HEK293 (cell line): ENCODE results near the gene MOGAT3.

Experiments used
- FEZF1 ChIP-seq: fragments of 450-650 bp; formaldehyde crosslinking; IDR thresholded peaks from 2 replicates; pipeline ENCODE4 v1.5.1; 2016; ENCODE audit warnings: missing biosample characterization, missing genetic modification characterization
- KLF1 ChIP-seq: fragments of 450-650 bp; formaldehyde crosslinking; IDR thresholded peaks from 2 replicates; pipeline ENCODE4 v1.5.1; 2016; ENCODE audit warnings: missing biosample characterization, missing genetic modification characterization
- KLF17 ChIP-seq: fragments of 450-650 bp; formaldehyde crosslinking; IDR thresholded peaks from 2 replicates; pipeline ENCODE4 v1.5.1; 2016; ENCODE audit warnings: missing biosample characterization, missing genetic modification characterization
- KLF7 ChIP-seq: fragments of 450-650 bp; formaldehyde crosslinking; IDR thresholded peaks from 2 replicates; pipeline ENCODE4 v1.5.1; 2016; ENCODE audit warnings: missing biosample characterization, missing genetic modification characterization, borderline replicate concordance
- TCF7L2 ChIP-seq: IDR thresholded peaks from 2 replicates; pipeline ENCODE4 v1.6.1; 2011; ENCODE audit warnings: low read depth, mild to moderate bottlenecking, inconsistent platforms, low read length, moderate library complexity, borderline replicate concordance
- YY1 ChIP-seq: fragments of 450-650 bp; formaldehyde crosslinking; IDR thresholded peaks from 2 replicates; pipeline ENCODE4 v1.5.1; 2018; ENCODE audit warnings: missing biosample characterization, missing genetic modification characterization
- ZBTB10 ChIP-seq: fragments of 450-650 bp; formaldehyde crosslinking; IDR thresholded peaks from 2 replicates; pipeline ENCODE4 v1.5.1; 2016; ENCODE audit warnings: missing biosample characterization, missing genetic modification characterization
- ZBTB11 ChIP-seq: fragments of 450-650 bp; formaldehyde crosslinking; conservative IDR thresholded peaks from 2 replicates; pipeline ENCODE4 v1.5.1; 2016; ENCODE audit warnings: low read depth, missing biosample characterization, missing genetic modification characterization
- ZBTB7A ChIP-seq: fragments of 450-650 bp; formaldehyde crosslinking; IDR thresholded peaks from 2 replicates; pipeline ENCODE4 v1.5.1; 2016; ENCODE audit warnings: low read depth, missing biosample characterization, missing genetic modification characterization
- ZNF138 ChIP-seq: fragments of 450-650 bp; formaldehyde crosslinking; IDR thresholded peaks from 2 replicates; pipeline ENCODE4 v1.5.1; 2016; ENCODE audit warnings: missing biosample characterization, missing genetic modification characterization, borderline replicate concordance
- ZNF155 ChIP-seq: fragments of 450-650 bp; formaldehyde crosslinking; IDR thresholded peaks from 2 replicates; pipeline ENCODE4 v1.5.1; 2016; ENCODE audit warnings: missing biosample characterization, missing genetic modification characterization
- ZNF266 ChIP-seq: fragments of 450-650 bp; formaldehyde crosslinking; IDR thresholded peaks from 2 replicates; pipeline ENCODE4 v1.5.1; 2016; ENCODE audit warnings: missing biosample characterization, missing genetic modification characterization, low read depth
- ZNF274 ChIP-seq, 2 experiments: fragments of 200-500 bp in 1 of 2; fragments of 450-650 bp in 1 of 2; sonication (Bioruptor generic) in 1 of 2; formaldehyde crosslinking in 1 of 2; IDR thresholded peaks; 2 replicates each; pipeline versions ENCODE4 v1.5.1 to v1.6.1; 2014 to 2016; ENCODE audit warnings: borderline replicate concordance in 1 of 2, inconsistent platforms in 1 of 2, low read length in 1 of 2, missing biosample characterization in 1 of 2, missing genetic modification characterization in 1 of 2
- ZNF350 ChIP-seq: fragments of 450-650 bp; formaldehyde crosslinking; IDR thresholded peaks from 2 replicates; pipeline ENCODE4 v1.5.0; 2017; ENCODE audit warnings: missing biosample characterization, mild to moderate bottlenecking, missing genetic modification characterization
- ZNF423 ChIP-seq: fragments of 450-650 bp; formaldehyde crosslinking; IDR thresholded peaks from 2 replicates; pipeline ENCODE4 v1.5.1; 2016; ENCODE audit warnings: missing biosample characterization, missing genetic modification characterization
- ZNF529 ChIP-seq: fragments of 450-650 bp; formaldehyde crosslinking; IDR thresholded peaks from 2 replicates; pipeline ENCODE4 v1.5.1; 2017; ENCODE audit warnings: missing genetic modification characterization, missing biosample characterization; ENCODE audit not compliant: insufficient replicate concordance
- ZNF561 ChIP-seq: fragments of 450-650 bp; IDR thresholded peaks from 2 replicates; pipeline ENCODE4 v1.5.1; 2018; ENCODE audit warnings: missing biosample characterization, missing genetic modification characterization, borderline replicate concordance
- ZNF600 ChIP-seq: fragments of 450-650 bp; formaldehyde crosslinking; IDR thresholded peaks from 2 replicates; pipeline ENCODE4 v1.5.1; 2016; ENCODE audit warnings: missing biosample characterization, missing genetic modification characterization
- ZNF639 ChIP-seq: fragments of 450-650 bp; formaldehyde crosslinking; IDR thresholded peaks from 2 replicates; pipeline ENCODE4 v1.5.1; 2016; ENCODE audit warnings: missing biosample characterization, missing genetic modification characterization
- ZNF664 ChIP-seq: fragments of 450-650 bp; formaldehyde crosslinking; IDR thresholded peaks from 2 replicates; pipeline ENCODE4 v1.5.1; 2016; ENCODE audit warnings: missing biosample characterization, missing genetic modification characterization
- ZNF768 ChIP-seq: fragments of 450-650 bp; formaldehyde crosslinking; IDR thresholded peaks from 2 replicates; pipeline ENCODE4 v1.5.1; 2018; ENCODE audit warnings: missing biosample characterization, mild to moderate bottlenecking, missing genetic modification characterization
- TF ChIP-seq, protein P1 (sequence below): fragments of 450-650 bp; IDR thresholded peaks from 2 replicates; pipeline ENCODE4 v1.5.1; 2018; ENCODE audit warnings: missing biosample characterization, mild to moderate bottlenecking, missing genetic modification characterization
- TF ChIP-seq, protein P2 (sequence below): sonication (generic); formaldehyde crosslinking; IDR thresholded peaks from 2 replicates; pipeline ENCODE4 v1.8.1; 2022; ENCODE audit warnings: mild to moderate bottlenecking, moderate library complexity, missing genetic modification reagents
- TF ChIP-seq, protein P3 (sequence below): fragments of 450-650 bp; formaldehyde crosslinking; IDR thresholded peaks from 2 replicates; pipeline ENCODE4 v1.5.1; 2016; ENCODE audit warnings: missing biosample characterization, missing genetic modification characterization

The MOGAT3 gene

GRCh38 chr7:101172854-101173751 is 27.7 kb downstream of the MOGAT3 start (continued):
- no peak for TF ChIP-seq ZBTB11
- TF ChIP-seq, protein P1, sequence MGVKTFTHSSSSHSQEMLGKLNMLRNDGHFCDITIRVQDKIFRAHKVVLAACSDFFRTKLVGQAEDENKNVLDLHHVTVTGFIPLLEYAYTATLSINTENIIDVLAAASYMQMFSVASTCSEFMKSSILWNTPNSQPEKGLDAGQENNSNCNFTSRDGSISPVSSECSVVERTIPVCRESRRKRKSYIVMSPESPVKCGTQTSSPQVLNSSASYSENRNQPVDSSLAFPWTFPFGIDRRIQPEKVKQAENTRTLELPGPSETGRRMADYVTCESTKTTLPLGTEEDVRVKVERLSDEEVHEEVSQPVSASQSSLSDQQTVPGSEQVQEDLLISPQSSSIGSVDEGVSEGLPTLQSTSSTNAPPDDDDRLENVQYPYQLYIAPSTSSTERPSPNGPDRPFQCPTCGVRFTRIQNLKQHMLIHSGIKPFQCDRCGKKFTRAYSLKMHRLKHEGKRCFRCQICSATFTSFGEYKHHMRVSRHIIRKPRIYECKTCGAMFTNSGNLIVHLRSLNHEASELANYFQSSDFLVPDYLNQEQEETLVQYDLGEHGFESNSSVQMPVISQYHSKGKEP (tag by site-specific recombination): no peak
- peak; percentile 94 for TF ChIP-seq ZNF600 (tag by site-specific recombination)
- TF ChIP-seq KLF1: peak; percentile 72
- TF ChIP-seq ZNF350: no peak
- no peak for TF ChIP-seq ZNF155 (tag by site-specific recombination)
- TF ChIP-seq YY1 (tag by site-specific recombination): no peak
- no peak for TF ChIP-seq TCF7L2
- TF ChIP-seq ZNF561: peak; percentile 76; the same call in 1 of the 2 replicates
- peak; percentile 81 for TF ChIP-seq ZBTB10 (tag by site-specific recombination)
- TF ChIP-seq, protein P2, sequence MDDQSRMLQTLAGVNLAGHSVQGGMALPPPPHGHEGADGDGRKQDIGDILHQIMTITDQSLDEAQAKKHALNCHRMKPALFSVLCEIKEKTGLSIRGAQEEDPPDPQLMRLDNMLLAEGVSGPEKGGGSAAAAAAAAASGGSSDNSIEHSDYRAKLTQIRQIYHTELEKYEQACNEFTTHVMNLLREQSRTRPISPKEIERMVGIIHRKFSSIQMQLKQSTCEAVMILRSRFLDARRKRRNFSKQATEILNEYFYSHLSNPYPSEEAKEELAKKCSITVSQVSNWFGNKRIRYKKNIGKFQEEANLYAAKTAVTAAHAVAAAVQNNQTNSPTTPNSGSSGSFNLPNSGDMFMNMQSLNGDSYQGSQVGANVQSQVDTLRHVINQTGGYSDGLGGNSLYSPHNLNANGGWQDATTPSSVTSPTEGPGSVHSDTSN: no peak
- no peak for TF ChIP-seq ZNF266
- peak; percentile 95; the same call in 1 of the 2 replicates for TF ChIP-seq ZBTB7A
- peak; percentile 63 for TF ChIP-seq ZNF423
- TF ChIP-seq ZNF529 (tag by site-specific recombination): no peak
- no peak for TF ChIP-seq ZNF138 (tag by site-specific recombination)
- peak; percentile 54; the same call in 1 of the 2 replicates for TF ChIP-seq KLF7 (tag by site-specific recombination)
- no peak for TF ChIP-seq ZNF639 (tag by site-specific recombination)
- TF ChIP-seq ZNF274 (IDR thresholded peaks at IDR 0.05; ENCODE audit: low read length): no peak
- no peak for TF ChIP-seq ZNF274 (tag by site-specific recombination; IDR thresholded peaks at IDR 0.05; ENCODE audit: borderline replicate concordance)
- TF ChIP-seq ZNF664: no peak
- TF ChIP-seq KLF17 (tag by site-specific recombination): peak; percentile 50
- TF ChIP-seq ZNF768: no peak
- TF ChIP-seq, protein P3, sequence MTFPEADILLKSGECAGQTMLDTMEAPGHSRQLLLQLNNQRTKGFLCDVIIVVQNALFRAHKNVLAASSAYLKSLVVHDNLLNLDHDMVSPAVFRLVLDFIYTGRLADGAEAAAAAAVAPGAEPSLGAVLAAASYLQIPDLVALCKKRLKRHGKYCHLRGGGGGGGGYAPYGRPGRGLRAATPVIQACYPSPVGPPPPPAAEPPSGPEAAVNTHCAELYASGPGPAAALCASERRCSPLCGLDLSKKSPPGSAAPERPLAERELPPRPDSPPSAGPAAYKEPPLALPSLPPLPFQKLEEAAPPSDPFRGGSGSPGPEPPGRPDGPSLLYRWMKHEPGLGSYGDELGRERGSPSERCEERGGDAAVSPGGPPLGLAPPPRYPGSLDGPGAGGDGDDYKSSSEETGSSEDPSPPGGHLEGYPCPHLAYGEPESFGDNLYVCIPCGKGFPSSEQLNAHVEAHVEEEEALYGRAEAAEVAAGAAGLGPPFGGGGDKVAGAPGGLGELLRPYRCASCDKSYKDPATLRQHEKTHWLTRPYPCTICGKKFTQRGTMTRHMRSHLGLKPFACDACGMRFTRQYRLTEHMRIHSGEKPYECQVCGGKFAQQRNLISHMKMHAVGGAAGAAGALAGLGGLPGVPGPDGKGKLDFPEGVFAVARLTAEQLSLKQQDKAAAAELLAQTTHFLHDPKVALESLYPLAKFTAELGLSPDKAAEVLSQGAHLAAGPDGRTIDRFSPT (tag by site-specific recombination): peak; percentile 87
- no peak for TF ChIP-seq FEZF1 (tag by site-specific recombination)
